Fibroblast of peridontal ligament (primary cell): ENCODE results near the gene MMP17.
A peak's percentile ranks its signal among the peaks of the same experiment; 100 is the strongest.
"Not testable (repeated sequence)": the region's sequence is repeated elsewhere in the genome, so short reads cannot be mapped to it uniquely, and the experiment has no call there.

Experiments used
- DNase-seq: peaks from one replicate; pipeline ENCODE4 v3.0.0-alpha.2; 2010; ENCODE audit errors: extremely low read depth

Gene MMP17

DNA sequence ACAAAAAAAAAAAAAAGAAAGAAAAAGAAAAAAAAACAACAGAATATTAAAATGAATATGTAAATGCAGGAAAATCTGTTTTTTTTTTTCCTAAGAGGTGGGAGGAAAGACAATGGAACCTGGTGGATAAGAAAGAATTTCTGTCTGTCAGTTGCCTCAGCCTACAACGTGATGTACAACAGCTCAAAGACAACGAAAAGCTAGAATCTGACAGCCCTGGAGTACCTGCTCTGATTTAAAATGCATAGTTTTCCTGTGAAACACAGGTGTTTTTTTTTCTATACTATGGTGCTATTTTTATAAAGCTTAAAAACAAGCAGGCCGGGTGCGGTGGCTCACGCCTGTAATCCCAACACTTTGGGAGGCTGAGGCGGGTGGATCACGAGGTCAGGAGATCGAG is 36.3 kb downstream of the MMP17 start:
- DNase-seq, result no peak

DNA sequence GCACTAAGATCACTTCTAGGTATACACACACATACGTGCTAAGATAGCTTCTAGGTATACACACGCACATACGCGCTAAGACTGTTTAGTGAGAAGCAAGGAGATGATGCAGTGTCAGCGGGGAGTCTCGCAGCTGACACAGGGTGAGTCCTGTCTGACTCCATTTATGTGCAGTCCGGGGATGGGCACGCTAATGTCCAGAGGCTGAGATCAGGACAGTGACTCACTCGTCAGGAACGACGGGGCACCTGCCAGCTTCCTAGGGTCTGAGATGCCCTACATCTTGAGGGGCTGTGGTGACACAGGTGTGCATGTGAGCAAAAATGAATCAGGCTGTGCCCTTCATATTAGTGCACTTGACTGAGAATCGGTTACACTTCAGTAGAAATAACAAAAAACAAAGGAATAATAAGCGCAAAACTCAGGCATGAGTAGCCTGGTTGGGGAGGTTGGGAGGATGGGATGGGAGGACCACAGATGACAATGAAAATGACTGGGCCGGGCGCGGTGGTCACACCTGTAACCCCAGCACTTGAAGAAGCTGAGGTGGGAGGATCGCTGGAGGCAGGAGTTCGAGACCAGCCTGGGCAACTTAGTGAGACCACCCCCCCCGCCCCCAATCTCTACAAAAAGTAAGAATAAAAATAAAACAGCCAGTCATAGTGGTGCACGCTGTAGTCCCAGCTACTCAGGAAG is 37.1 kb downstream of the MMP17 start:
- DNase-seq, result no peak

DNA sequence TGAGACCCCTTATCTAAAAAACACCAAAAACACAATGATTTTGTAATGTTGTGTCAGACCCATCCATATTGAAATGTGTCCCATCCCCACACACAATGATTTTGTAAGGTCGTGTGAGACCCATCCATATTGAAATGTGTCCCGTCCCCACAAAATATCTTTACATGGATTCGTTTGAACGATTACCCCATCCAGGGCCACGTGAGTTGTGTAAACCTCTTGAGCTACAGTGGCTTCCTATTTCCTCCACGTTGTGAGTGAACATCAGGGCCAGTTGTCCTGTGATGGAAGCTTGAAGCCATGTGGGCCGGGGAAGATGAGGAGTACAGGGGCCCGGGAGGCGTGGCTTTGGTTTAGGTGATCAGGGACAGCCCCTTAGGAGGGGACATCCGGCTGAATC is 39.3 kb downstream of the MMP17 start:
- DNase-seq, result no peak

DNA sequence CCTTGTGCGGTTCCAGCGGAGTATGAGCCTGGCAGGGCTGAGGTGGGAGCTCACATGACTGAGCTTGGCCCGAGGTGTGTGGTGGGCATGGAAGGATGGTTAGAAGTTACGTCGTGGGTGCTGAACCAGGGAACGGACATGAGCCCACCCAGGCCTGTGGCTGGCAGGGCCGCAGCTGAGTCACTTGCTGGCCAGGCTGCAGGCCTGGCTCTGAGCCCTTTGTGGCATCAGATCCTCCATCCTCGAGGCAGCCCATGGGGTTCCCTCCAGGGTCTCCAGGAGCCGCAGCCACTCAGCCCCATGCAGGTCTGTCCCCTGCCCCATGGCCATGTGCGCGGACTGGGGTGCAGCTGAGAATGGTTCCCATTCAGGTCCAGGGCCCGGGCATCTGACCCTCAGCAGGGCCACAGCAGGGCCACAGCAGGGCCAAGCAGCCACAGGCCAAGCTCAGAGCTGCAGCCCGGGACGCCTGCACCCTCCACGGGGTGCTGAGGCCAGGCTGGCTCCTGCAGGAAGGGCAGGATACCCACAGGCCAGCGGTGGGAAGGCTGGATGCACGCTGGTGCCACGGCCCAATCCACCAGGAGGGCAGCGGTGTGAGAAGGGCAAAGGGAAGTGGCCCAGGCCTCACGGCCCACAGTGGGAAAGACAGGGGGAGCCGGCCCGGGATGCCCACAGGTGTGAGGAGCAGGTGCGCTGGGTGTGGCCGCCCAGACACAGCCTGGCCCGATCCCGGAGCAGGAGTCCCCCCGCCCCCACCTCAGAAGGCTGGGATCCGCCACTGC is 39.9 kb downstream of the MMP17 start:
- peak; percentile 10 for DNase-seq

GRCh38 chr12:131869871-131870418 is 41.8 kb downstream of the MMP17 start:
- DNase-seq, result peak; percentile 38

- no peak for DNase-seq
Measured at GRCh38 chr12:131871677-131872076, 43.5 kb downstream of the MMP17 start.

DNA sequence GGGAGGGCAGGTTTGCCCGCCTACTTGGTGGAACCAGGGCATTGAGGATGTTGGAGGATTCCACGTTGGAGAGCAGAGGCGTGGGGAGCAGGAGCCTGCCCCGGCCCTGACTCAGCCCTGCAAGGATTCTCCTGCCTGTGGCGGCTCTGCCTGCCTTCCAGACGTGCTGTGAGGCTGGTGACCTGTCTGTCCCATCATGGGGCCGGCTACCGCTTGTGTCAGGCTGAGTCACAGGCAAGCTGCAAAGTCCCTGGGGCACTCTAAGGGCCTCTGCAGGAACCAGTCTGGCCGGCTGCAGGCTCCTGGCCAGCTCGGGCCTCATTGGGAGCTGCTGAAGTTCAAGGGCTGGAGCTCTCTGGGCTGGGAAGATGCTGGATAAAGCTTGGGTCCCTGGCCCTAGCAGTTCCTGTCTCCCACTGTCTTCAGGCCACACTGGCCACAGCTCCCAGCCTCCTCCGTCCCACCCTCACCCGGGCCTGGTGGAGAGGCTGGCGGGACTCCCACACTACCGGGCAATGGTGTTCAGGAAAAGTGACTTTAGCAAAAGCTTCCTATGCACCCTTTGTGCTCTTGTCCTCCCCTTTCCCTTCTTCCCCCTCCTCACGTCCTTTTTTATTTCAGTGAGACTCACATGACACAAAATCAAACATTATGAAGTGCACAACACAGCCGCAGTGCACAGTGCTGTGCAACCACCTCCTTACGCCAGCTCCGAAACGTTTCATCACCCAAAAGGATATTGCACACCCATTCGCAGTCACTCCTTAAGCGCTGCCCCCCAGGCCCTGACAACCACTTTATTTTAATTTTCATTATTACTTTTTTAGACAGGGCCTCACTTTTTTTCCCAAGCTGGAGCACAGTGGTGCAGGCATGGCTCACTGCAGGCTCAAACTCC is 44.2 kb downstream of the MMP17 start:
- DNase-seq, result peak; percentile 51

- DNase-seq, result no peak
Measured at GRCh38 chr12:131873293-131873692, 45.1 kb downstream of the MMP17 start.

GRCh38 chr12:131874972-131875371 is 46.8 kb downstream of the MMP17 start:
- DNase-seq, result not testable (repeated sequence)

DNA sequence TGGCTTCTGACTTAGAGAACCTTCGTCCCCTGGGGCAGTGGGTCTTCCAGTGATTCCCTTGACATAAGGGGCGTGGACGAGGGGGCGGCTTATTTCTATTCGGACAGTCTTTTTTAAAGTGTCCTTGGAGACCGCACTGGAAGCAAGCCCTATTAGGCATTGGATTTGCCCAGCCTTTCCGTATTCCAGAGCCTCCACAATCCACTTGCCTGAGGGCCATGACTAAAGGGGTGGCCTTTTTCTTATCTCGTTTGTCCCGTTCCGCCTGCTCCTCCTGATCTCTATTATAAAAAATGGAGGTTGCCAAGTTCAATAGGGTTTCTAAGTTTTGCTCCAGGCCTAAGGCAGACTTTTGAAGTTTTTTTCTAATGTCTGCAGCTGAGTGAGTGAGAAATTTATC is 49.0 kb downstream of the MMP17 start:
- DNase-seq, result not testable (repeated sequence)

GRCh38 chr12:131878436-131878835 is 50.2 kb downstream of the MMP17 start:
- not testable (repeated sequence) for DNase-seq

DNA sequence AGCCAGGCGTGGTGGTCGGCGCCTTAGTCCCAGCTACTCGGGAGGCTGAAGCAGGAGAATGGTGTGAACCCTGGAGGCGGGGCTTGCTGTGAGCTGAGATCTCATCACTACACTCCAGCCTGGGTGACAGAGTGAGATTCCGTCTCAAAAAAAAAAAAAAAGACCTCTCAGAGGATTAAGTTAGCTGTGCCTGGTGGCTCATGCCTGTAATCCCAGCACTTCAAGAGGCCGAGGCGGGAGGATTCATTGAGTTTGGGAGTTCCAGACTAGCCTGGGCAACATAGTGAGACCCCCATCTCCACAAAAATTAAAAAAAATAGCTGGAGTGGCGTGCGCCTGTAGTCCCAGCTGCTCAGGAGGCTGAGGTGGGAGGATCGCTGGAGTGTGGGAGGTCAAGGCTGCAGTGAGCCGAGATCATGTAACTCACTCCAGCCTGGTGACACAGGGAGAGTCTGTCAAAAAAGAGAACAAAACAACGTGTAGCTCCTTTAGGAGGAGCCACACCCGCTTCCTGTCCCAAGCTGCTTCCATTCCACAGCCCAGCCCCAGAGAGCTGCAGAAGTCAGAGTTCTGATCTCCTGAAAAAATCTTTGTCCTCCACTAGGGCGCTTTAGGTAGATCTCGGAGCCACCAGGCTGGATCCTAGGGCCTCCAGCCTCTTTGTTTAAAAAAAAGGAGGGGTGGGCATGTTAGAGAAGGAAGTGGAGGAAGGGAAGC is 54.8 kb downstream of the MMP17 start:
- DNase-seq, result no peak

- DNase-seq, result no peak
Measured at GRCh38 chr12:131883521-131883900, 55.3 kb downstream of the MMP17 start.

- DNase-seq, result not testable (repeated sequence)
Measured at GRCh38 chr12:131885076-131885475, 56.9 kb downstream of the MMP17 start.

- no peak for DNase-seq
Measured at GRCh38 chr12:131885543-131886057, 57.4 kb downstream of the MMP17 start.

DNA sequence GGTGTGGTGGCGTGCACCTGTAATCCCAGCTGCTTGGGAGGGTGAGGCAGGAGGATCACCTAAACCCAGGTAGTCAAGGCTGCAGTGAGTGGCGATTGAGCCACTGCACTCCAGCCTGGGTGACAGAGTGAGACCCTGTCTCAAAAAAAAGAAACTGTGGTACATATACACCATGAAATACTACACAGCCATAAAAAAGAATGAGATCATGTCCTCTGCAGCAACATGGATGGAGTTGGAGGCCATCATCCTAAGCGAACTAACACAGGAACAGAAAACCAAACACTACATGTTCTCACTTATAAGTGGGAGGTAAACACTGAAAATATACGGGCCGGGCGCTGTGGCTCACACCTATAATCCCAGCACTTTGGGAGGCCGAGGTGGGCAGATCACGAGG is 63.5 kb downstream of the MMP17 start:
- not testable (repeated sequence) for DNase-seq

DNA sequence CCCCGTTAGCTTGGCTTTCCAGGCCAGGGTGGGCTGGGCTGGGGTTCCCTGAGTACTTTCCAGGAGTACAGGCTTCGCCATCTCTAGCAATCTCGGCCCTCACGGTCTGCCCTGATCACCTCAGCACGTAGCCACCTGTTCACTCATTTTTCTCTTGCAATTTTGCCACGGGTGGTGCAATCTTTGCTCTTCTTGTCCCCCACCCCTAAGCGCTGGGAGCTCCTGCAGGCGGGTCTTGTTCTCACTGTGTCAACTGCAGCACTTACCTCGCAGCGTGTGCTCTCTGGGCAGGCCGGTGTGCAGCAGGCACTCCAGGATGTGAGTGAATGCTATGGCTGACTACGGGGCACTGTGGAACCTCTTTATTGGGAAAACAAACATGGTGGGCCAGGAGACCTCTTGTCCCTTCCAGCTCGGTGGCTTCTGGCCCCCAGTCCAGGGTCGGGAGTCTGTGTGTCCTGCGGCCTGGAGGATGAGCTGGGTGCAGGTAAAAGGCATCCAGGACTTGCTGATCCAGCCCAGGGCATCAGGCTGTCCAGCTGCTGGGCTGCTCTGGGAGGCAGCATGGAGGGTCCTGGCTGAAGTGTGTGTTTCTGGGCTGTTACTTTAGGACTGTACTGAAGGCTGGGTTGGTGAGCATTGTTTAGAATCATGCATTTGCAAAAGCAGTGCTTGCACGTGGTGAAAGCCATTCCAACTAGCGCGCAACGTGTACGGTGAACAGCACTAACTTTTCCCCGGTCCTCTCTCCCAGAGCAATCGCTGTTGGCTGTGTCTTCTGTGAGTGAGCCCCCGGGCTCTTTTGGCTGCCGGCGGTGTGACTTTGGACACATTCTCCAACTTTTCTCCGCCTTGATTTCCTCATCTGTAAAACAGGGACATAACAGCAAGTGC is 64.8 kb downstream of the MMP17 start:
- no peak for DNase-seq

GRCh38 chr12:131893605-131894312 is 65.6 kb downstream of the MMP17 start:
- no peak for DNase-seq

- peak; percentile 77 for DNase-seq
Measured at GRCh38 chr12:131894313-131894860, 66.2 kb downstream of the MMP17 start, which contains the start of gene ULK1. Gene ULK1, plus strand, starts transcription at chr12:131894622. Its CDS starts 380 bp downstream, at chr12:131895002.
